Body of pancreas (tissue), 4 donors: ENCODE results near the gene ASPN.

Experiments
- POLR2A ChIP-seq, 3 donors: fragments of 450-650 bp; IDR thresholded peaks; one replicate each; pipeline ENCODE4 v1.6.1; 2016; ENCODE audit warnings: antibody characterized with exemption in 3 of 3, mild to moderate bottlenecking in 2 of 3
- TF ChIP-seq, protein P1 (sequence below), 7 experiments: fragments of 450-650 bp in 4 of 7; fragments of 200-600 bp in 3 of 7; sonication (generic) in 3 of 7; IDR thresholded peaks; one replicate each; pipeline ENCODE4 v1.5.1; 2016 to 2019; ENCODE audit warnings: antibody characterized with exemption in 7 of 7

DNA sequence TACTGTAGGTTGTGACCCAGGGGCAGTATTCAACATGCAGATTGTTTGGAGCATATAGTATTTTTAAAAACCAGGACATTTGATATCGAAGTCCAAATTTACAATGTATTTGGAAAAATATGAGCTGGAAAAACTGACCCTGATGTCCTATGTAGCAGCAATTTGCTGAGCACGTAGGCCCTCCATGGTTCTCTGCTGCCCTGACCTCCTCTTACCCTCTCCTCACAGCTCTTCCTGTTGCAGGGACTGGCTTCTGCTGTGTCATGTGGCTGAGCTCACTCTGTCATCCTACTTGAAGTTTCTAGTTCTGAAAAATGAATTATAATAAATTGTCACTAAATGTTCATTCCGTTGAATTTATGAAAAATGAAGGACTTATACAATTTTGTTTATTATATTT, 4.1 kb upstream of the ASPN start:
- TF ChIP-seq, protein P1, sequence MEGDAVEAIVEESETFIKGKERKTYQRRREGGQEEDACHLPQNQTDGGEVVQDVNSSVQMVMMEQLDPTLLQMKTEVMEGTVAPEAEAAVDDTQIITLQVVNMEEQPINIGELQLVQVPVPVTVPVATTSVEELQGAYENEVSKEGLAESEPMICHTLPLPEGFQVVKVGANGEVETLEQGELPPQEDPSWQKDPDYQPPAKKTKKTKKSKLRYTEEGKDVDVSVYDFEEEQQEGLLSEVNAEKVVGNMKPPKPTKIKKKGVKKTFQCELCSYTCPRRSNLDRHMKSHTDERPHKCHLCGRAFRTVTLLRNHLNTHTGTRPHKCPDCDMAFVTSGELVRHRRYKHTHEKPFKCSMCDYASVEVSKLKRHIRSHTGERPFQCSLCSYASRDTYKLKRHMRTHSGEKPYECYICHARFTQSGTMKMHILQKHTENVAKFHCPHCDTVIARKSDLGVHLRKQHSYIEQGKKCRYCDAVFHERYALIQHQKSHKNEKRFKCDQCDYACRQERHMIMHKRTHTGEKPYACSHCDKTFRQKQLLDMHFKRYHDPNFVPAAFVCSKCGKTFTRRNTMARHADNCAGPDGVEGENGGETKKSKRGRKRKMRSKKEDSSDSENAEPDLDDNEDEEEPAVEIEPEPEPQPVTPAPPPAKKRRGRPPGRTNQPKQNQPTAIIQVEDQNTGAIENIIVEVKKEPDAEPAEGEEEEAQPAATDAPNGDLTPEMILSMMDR (IDR thresholded peaks at IDR 0.05) = no peak
- no peak for TF ChIP-seq POLR2A (IDR thresholded peaks at IDR 0.05)
